OCI-LY7 (cell line): ENCODE data around the gene MED31.

Source experiments
- CTCF ChIP-seq: fragments of 200-600 bp; sonication (generic); conservative IDR thresholded peaks from 2 replicates; pipeline ENCODE4 v1.5.1; 2014; ENCODE audit warnings: mild to moderate bottlenecking, antibody characterized with exemption, low read length, moderate library complexity, mixed read lengths
- EZH2phosphoT487 ChIP-seq: fragments of 200-600 bp; sonication (generic); IDR thresholded peaks from 2 replicates; pipeline ENCODE4 v1.6.1; 2018; ENCODE audit warnings: low read depth, borderline replicate concordance, mild to moderate bottlenecking, mixed run types, antibody characterized with exemption, low read length, moderate library complexity, mixed read lengths

GRCh38 chr17:6683081-6683684 is 31.8 kb upstream of the MED31 start:
- TF ChIP-seq CTCF (no peak), EZH2phosphoT487 (no peak)
